NCI-H2196 treated with DMSO at 0.1 percent for 48 hours (cell line): ENCODE results near the gene KLF1.
A peak's percentile ranks its signal among the peaks of the same experiment; 100 is the strongest.

Experiments
- DNase-seq: peaks from one replicate; lab custom pipeline; 2025; ENCODE audit not compliant: unreplicated experiment; lab: John Stamatoyannopoulos, UW

KLF1 gene

GRCh38 chr19:12838886-12839756 lies 47.9 kb downstream of the KLF1 start:
- DNase-seq, result no peak

DNA sequence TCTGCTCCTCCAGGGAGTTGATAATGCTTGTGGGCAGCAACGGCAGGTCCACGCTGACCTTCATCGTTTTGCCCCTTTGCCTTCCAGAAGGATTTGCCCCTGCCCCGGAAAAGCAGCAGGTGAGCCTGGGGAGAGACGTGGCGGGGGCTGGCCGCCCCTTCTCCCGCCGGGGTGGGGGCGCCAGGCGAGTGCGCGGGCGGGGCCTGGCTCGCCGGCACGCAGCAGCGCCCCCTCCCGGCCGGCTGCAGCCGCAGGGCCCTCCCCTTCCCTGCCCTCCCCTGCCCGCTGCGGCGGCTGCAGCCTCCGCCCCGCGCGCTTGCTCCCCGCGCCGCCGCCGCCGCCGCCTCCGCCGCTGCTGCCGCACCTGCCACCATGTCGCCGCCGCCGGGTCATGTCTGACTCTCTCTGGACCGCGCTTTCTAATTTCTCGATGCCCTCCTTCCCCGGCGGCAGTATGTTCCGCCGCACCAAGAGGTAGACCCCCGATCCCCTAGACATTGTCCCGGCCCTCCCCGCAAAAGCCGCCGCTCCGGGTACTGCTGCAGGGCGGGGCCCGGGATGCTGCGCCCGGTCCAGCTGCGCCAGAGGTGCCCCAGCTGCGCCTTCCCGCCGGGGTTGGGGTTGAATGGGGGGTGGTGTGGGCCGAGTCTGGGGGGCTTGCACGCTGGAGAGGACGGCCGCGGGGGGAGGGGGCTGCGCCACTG lies 48.7 kb downstream of the KLF1 start, which contains the start of gene MAST1:
Gene MAST1 (plus strand): TSS at position 334 of the 704 bp plus-strand sequence. CDS start 58 bp downstream, at position 392.
- peak; percentile 57 for DNase-seq

DNA sequence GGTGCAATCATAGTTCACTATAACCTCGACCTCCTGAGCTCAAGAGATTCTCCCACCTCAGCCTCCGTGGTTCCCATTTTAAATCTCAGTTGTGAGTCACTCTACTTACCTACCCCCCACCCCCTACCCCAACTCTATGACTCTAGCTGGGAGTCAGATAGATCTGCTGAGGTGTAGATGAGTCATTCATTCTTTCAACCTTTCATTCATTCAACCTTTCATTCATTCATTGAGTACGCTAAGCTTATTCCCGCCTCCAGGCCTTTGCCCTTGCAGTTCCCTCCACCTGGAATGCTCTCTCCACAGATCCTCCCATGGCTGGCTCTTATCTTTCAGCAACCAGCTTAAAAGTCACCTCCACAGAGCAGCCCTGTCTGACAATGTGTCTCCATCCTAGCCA lies 49.8 kb downstream of the KLF1 start:
- DNase-seq, result no peak

DNA sequence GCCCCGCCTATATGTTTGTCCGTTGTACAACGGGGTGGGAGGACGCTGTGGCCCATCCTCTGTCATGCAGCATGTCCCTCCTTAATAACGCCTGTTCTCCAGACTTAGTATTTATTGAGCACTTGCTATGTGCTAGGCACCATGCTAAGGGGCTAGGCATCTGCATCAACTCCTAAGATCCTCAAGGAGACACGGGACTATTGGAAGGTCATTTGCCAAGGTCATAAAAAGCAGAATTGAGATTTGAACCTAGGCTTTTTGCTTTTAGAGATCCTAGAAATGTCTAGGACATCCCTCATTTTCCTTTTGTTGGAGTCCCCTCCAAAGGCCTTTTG lies 50.5 kb downstream of the KLF1 start:
- no peak for DNase-seq

DNA sequence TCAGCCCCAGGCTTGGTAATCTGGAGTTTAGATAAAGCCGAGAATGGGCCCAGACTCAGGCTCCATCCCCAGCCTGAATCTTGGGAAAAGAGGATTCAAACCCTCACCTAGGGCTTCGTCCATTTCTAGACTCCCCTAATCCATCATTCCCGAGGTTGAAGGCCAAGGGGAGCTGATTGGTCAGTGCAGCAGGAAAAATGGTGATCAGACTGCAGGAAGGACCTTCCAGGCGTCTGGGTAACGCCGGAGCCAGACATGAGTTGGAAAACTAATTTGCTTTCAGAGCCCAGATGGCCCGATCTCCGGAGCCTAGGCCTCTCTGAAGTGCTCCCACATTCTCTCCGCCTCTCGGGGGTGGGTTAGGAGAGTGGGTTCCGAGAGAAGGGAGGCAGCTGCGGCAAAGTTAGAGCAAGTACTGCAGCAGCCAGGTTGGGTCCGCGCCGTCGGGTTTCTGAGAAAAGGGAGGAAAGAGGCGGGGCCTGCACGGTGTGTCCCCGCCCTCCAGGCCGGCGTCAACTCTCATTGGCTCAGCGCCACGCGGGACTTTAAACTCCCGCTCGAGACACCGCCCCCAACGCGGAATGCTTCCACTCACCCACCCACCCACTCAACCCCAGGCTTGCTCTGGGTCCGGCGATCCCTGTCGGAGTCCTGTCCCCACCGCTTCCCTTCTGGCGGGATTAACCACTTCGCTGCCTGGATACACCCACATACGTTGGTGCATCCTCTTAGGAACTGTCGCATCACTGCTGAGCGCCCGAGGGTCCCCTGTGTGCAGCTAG lies 51.8 kb downstream of the KLF1 start:
- peak; percentile 71 for DNase-seq

- peak; percentile 42 for DNase-seq
Measured at GRCh38 chr19:12834566-12834943, 52.4 kb downstream of the KLF1 start, which contains the start of gene RTBDN. Gene RTBDN, minus strand, starts transcription at chr19:12834579. Its CDS starts 4,600 bp downstream, at chr19:12829979.
